Neural progenitor cell (in vitro differentiated cells): ENCODE results near the gene B9D1.

Source experiments
- EZH2 ChIP-seq: fragments of 200-600 bp; sonication (generic); IDR thresholded peaks from 2 replicates; pipeline ENCODE4 v1.6.1; 2017; ENCODE audit warnings: antibody characterized with exemption, mild to moderate bottlenecking, moderate library complexity
- EZH2phosphoT487 ChIP-seq: fragments of 200-600 bp; sonication (generic); IDR thresholded peaks from 2 replicates; pipeline ENCODE4 v1.6.1; 2017; ENCODE audit warnings: antibody characterized with exemption
- TF ChIP-seq, protein P1 (sequence below): fragments of 200-600 bp; sonication (generic); IDR thresholded peaks from 2 replicates; pipeline ENCODE4 v1.5.1; 2017; ENCODE audit warnings: antibody characterized with exemption, mild to moderate bottlenecking

DNA sequence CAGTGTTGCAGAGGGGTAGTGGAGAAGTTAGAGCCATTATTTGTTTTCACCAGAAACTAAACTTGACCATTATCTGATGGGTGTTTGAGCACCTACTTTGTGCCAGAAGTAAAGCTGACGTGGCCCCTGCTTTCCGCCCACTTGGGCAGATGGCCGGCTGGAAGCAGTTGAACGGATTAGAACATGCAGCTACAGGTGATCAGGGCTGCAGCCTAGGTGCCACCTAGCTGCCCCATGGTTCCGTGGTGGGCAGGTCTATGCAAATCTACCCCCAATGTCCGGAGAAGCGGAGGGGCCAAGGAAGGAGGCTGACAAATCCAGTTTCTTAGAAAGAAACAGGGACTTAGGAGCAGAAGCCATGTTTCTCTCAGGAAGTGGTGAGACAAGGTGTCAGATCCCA is 62.7 kb downstream of the B9D1 start:
- TF ChIP-seq, protein P1, sequence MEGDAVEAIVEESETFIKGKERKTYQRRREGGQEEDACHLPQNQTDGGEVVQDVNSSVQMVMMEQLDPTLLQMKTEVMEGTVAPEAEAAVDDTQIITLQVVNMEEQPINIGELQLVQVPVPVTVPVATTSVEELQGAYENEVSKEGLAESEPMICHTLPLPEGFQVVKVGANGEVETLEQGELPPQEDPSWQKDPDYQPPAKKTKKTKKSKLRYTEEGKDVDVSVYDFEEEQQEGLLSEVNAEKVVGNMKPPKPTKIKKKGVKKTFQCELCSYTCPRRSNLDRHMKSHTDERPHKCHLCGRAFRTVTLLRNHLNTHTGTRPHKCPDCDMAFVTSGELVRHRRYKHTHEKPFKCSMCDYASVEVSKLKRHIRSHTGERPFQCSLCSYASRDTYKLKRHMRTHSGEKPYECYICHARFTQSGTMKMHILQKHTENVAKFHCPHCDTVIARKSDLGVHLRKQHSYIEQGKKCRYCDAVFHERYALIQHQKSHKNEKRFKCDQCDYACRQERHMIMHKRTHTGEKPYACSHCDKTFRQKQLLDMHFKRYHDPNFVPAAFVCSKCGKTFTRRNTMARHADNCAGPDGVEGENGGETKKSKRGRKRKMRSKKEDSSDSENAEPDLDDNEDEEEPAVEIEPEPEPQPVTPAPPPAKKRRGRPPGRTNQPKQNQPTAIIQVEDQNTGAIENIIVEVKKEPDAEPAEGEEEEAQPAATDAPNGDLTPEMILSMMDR, result no peak
- TF ChIP-seq EZH2phosphoT487 (no peak), EZH2 (no peak)
